CD4-positive, alpha-beta T cell (primary cell): ENCODE results near the gene SECISBP2. TPM values are rescaled to one million over a fixed set of nuclear protein-coding genes. Genes with fewer than 3 reads are reported as not detected.

ENCODE experiments used
- ATAC-seq: fragments of 200-7000 bp; cut with Tn5 transposase; one replicate; pipeline ENCODE4 v1.10.0; 2022; ENCODE audit warnings: mild to moderate bottlenecking; ENCODE audit not compliant: poor library complexity
- CTCF ChIA-PET: fragments of 350-600 bp; sonication (Branson Sonifier 250); formaldehyde crosslinking; loops from one replicate; lab custom pipeline; 2021; ENCODE audit warnings: antibody characterized with exemption, inconsistent platforms; lab: Charles Lee
- POLR2A ChIA-PET: fragments of 350-600 bp; sonication (Branson Sonifier 250); formaldehyde crosslinking; loops from one replicate; lab custom pipeline; 2021; ENCODE audit warnings: antibody characterized with exemption, inconsistent platforms; lab: Charles Lee
- DNase-seq, 14 experiments: peaks; one replicate each; pipeline ENCODE4 v3.0.0-alpha.2; 2013 to 2020; ENCODE audit warnings: mixed read lengths in 2 of 14
- H3K27ac ChIP-seq, 2 donors: one replicate each; pipeline versions ENCODE4 v1.5.1 to v1.7.0; 2013; ENCODE audit warnings: low read length in 2 of 2, low read depth in 1 of 2, mild to moderate bottlenecking in 1 of 2
- H3K27me3 ChIP-seq, 2 experiments: 1 replicate in 1 of 2; 2 replicates in 1 of 2; pipeline versions ENCODE4 v1.6.1 to v1.7.0; 2013; ENCODE audit warnings: low read length in 2 of 2, control low read depth in 1 of 2, mild to moderate bottlenecking in 1 of 2, moderate library complexity in 1 of 2; ENCODE audit not compliant: insufficient read depth in 2 of 2, control insufficient read depth in 1 of 2
- H3K36me3 ChIP-seq: one replicate; pipeline ENCODE4 v1.6.1; 2013; ENCODE audit warnings: low read length, control low read depth; ENCODE audit not compliant: insufficient read depth
- H3K4me1 ChIP-seq: one replicate; pipeline ENCODE4 v1.6.1; 2013; ENCODE audit warnings: low read length, control low read depth; ENCODE audit not compliant: insufficient read depth
- H3K4me3 ChIP-seq: one replicate; pipeline ENCODE4 v1.5.1; 2013; ENCODE audit warnings: mild to moderate bottlenecking, low read length, moderate library complexity
- H3K9me3 ChIP-seq, 2 experiments: 1 replicate in 1 of 2; 2 replicates in 1 of 2; pipeline versions ENCODE4 v1.6.1 to v1.7.0; 2013; ENCODE audit warnings: low read length in 2 of 2, mild to moderate bottlenecking in 2 of 2, control low read depth in 1 of 2, moderate library complexity in 1 of 2; ENCODE audit not compliant: control insufficient read depth in 1 of 2, insufficient read depth in 1 of 2
- H3K27ac Mint-ChIP-seq: one replicate; pipeline ENCODE4 v1.8.0; 2020; ENCODE audit warnings: mixed read lengths
- H3K27me3 Mint-ChIP-seq: one replicate; pipeline ENCODE4 v1.8.0; 2021; ENCODE audit warnings: mixed read lengths
- H3K36me3 Mint-ChIP-seq: one replicate; pipeline ENCODE4 v1.8.0; 2021; ENCODE audit warnings: low read depth, mixed read lengths
- H3K4me1 Mint-ChIP-seq: one replicate; pipeline ENCODE4 v1.8.0; 2021; ENCODE audit warnings: low read depth, mixed read lengths
- H3K4me3 Mint-ChIP-seq: one replicate; pipeline ENCODE4 v1.8.0; 2020; ENCODE audit warnings: mild to moderate bottlenecking, mixed read lengths
- H3K9me3 Mint-ChIP-seq: one replicate; pipeline ENCODE4 v1.8.0; 2020; ENCODE audit warnings: mixed read lengths
- CTCF ChIP-seq: fragments of 200-600 bp; IDR thresholded peaks from one replicate; pipeline ENCODE4 v1.8.0; 2022; ENCODE audit warnings: antibody characterized with exemption, mild to moderate bottlenecking
- intact Hi-C, 2 experiments: fragments of 100-400 bp; cut with DNase I in 1 of 2; cut with micrococcal nuclease in 1 of 2; formaldehyde crosslinking; loops; one replicate each; pipeline versions ENCODE4 v1.15.1 to v1.9.0; 2023 to 2025; cut with DNase I, micrococcal nuclease
- total RNA-seq, 174 experiments: library from RNA in 2 of 174; stranded (reverse) in 2 of 174; gene quantifications; one replicate each; pipeline ENCODE4 v1.2.3 and lab custom pipeline; 2021 to 2026

The SECISBP2 gene
- total RNA-seq, 2 experiments from 2014 or later: 109 to 112 TPM

GRCh38 chr9:89388084-89388867 is 70.0 kb downstream of the SECISBP2 start:
- H3K27me3 ChIP-seq: no peaks in the 10 kb centered on the region
- Mint-ChIP-seq H3K27me3 (no peaks in the 10 kb centered on the region), H3K4me3 (no peak overlapping the region), H3K36me3 (peaks cover 99% of the 10 kb centered on the region), H3K4me1 (peaks cover 2% of the 10 kb centered on the region), H3K9me3 (no peaks in the 10 kb centered on the region), H3K27ac (no peak overlapping the region)
- intact Hi-C loops: no loop called here
- TF ChIP-seq CTCF: no peak
- POLR2A ChIA-PET: no interaction called here
- peaks cover 98% of the 10 kb centered on the region for H3K36me3 ChIP-seq
- CTCF ChIA-PET: interaction anchor here (1.0 to 1.2 kb wide), 2 partner anchors 20 to 41 kb away, joined by 3 to 4 read pairs; no protein-coding TSS in a partner anchor
- peaks cover 5% of the 10 kb centered on the region for H3K4me1 ChIP-seq
- DNase-seq (peak in 3 of 14 experiments; percentile 36 to 72 (median 66)), ATAC-seq (no peak)
- no peaks in the 10 kb centered on the region for H3K9me3 ChIP-seq
- H3K4me3 ChIP-seq: no peak overlapping the region
- H3K27ac ChIP-seq: no peak overlapping the region

GRCh38 chr9:89388868-89389177 is 70.5 kb downstream of the SECISBP2 start:
- H3K4me1 Mint-ChIP-seq: peaks cover 1% of the 10 kb centered on the region
- ATAC-seq (no peak), DNase-seq (no peak)
- H3K36me3 Mint-ChIP-seq: peaks cover 99% of the 10 kb centered on the region
- Histone ChIP-seq H3K36me3 (peaks cover 98% of the 10 kb centered on the region), H3K9me3 (no peaks in the 10 kb centered on the region), H3K4me3 (no peak overlapping the region), H3K4me1 (peaks cover 2% of the 10 kb centered on the region), H3K27ac (no peak overlapping the region), H3K27me3 (no peaks in the 10 kb centered on the region)
- H3K27ac Mint-ChIP-seq: no peak overlapping the region
- ChIA-PET POLR2A (no interaction called here), CTCF (no interaction called here)
- H3K27me3 Mint-ChIP-seq: no peaks in the 10 kb centered on the region
- intact Hi-C loops: no loop called here
- no peak for TF ChIP-seq CTCF
- H3K9me3 Mint-ChIP-seq: no peaks in the 10 kb centered on the region
- H3K4me3 Mint-ChIP-seq: no peak overlapping the region

GRCh38 chr9:89390068-89390555 is 71.8 kb downstream of the SECISBP2 start:
- H3K9me3 ChIP-seq: no peaks in the 10 kb centered on the region
- Mint-ChIP-seq H3K27ac (peak overlapping the region; percentile 62), H3K9me3 (no peaks in the 10 kb centered on the region), H3K27me3 (no peaks in the 10 kb centered on the region), H3K36me3 (peaks cover 99% of the 10 kb centered on the region), H3K4me3 (no peak overlapping the region), H3K4me1 (peaks cover 5% of the 10 kb centered on the region)
- POLR2A ChIA-PET: no interaction called here
- peaks cover 99% of the 10 kb centered on the region for H3K36me3 ChIP-seq
- no peak for ATAC-seq
- no peaks in the 10 kb centered on the region for H3K27me3 ChIP-seq
- intact Hi-C loops: no loop called here
- TF ChIP-seq CTCF: no peak
- no peak overlapping the region for H3K27ac ChIP-seq
- H3K4me1 ChIP-seq: peaks cover 2% of the 10 kb centered on the region
- no peak overlapping the region for H3K4me3 ChIP-seq
- CTCF ChIA-PET: no interaction called here
- no peak for DNase-seq
